Muscle of leg (tissue), 11 donors: ENCODE results near the gene CAND2. TPM values are rescaled to one million over a fixed set of nuclear protein-coding genes. Genes with fewer than 3 reads are reported as not detected.
A peak's percentile ranks its signal among the peaks of the same experiment; 100 is the strongest.

ENCODE experiments used
- DNase-seq: peaks from one replicate; pipeline ENCODE4 v3.0.0; 2013
- H3K27ac ChIP-seq: one replicate; pipeline ENCODE4 v1.5.1; 2013; ENCODE audit warnings: mild to moderate bottlenecking, low read length, control low read depth
- H3K27me3 ChIP-seq: one replicate; pipeline ENCODE4 v1.6.1; 2013; ENCODE audit warnings: low read length; ENCODE audit not compliant: control insufficient read depth, insufficient read depth
- H3K36me3 ChIP-seq: one replicate; pipeline ENCODE4 v1.6.1; 2013; ENCODE audit warnings: low read length; ENCODE audit not compliant: control insufficient read depth, insufficient read depth
- H3K4me1 ChIP-seq: one replicate; pipeline ENCODE4 v1.6.1; 2013; ENCODE audit warnings: low read length; ENCODE audit not compliant: control insufficient read depth, insufficient read depth
- H3K4me3 ChIP-seq: one replicate; pipeline ENCODE4 v1.5.1; 2013; ENCODE audit warnings: low read length, control low read depth
- H3K9me3 ChIP-seq: replicated peaks from 2 replicates; pipeline ENCODE4 v1.6.1; 2013; ENCODE audit warnings: low read depth, low read length; ENCODE audit not compliant: control insufficient read depth
- WGBS: methylation state at CpG from one replicate; pipeline ENCODE4 v1.1.5; 2013; ENCODE audit warnings: missing lambda C conversion rate; ENCODE audit not compliant: insufficient coverage; 5-methylcytosine and 5-hydroxymethylcytosine counted together
- polyA plus RNA-seq, 8 donors: library from polyadenylated mRNA; unstranded; fragments of 120-200 nt; gene quantifications; one replicate each; pipeline versions ENCODE4 v1.2.1 to v1.2.3, GENCODE V29; 2013; ENCODE audit warnings: inconsistent platforms in 1 of 8, low replicate concordance in 1 of 8; ENCODE audit not compliant: insufficient read length in 8 of 8, insufficient read depth in 1 of 8
- total RNA-seq: library from RNA; stranded (reverse); fragments of 120-200 nt; gene quantifications from one replicate; pipeline ENCODE4 v1.2.4, GENCODE V29; 2013

Gene CAND2
- total and polyA plus RNA-seq, 9 donors, result 27.2 to 46.4 (median 35.2) TPM

GRCh38 chr3:12810961-12811360 is 14.5 kb downstream of the CAND2 start:
- DNase-seq, result no peak
- Histone ChIP-seq H3K4me3 (no peak overlapping the region), H3K27me3 (no peaks in the 10 kb centered on the region), H3K4me1 (peaks cover 29% of the 10 kb centered on the region), H3K36me3 (peaks cover 69% of the 10 kb centered on the region), H3K27ac (peak overlapping the region; percentile 62), H3K9me3 (no peaks in the 10 kb centered on the region)
- WGBS, result no CpG with 5 or more reads among the region's 5 CpGs

DNA sequence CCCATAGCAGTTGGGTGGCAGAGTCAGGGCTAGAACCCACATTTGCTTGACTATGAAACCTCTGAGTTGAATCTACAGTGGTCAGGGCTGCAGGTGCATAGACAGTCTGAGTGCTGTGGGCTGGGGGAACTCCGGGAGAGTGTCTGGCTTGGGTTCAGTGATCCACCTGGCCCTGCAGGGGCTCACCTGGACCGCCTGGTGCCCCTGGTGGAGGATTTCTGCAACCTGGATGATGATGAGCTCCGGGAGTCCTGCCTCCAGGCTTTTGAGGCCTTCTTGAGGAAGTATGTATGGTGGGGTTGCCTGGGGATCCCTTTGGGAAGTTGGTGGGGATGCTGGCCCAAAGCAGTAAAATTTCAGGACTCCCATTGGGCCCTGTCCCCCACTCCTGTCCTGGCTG is 16.3 kb downstream of the CAND2 start:
- no peak overlapping the region for H3K4me3 ChIP-seq
- no peak overlapping the region for H3K27ac ChIP-seq
- H3K36me3 ChIP-seq, result peaks cover 69% of the 10 kb centered on the region
- WGBS, result 82% methylated on average over 3 of the region's 3 CpGs
- H3K27me3 ChIP-seq, result no peaks in the 10 kb centered on the region
- no peak for DNase-seq
- H3K9me3 ChIP-seq, result no peaks in the 10 kb centered on the region
- peaks cover 26% of the 10 kb centered on the region for H3K4me1 ChIP-seq

DNA sequence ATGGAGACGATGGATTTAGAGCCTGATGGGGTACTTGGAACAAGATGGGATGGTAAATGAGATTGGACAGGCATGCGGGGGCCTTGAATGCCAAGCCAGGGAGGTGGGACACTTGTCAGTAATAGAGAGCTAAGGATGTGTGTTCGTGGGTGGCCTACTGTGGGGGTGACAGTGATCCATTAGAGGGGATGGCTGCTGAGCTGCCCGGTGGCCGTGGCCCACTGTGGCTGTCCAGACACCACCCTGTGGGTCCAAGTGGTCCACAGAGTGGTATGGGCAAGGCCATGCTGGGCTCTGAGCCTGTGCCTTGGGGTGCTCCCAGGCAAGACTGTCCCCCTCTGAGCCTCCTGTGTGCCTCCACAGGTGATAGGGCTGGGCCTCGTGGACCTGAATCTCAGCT is 17.5 kb downstream of the CAND2 start:
- 84% methylated on average over 6 of the region's 6 CpGs for WGBS
- peaks cover 69% of the 10 kb centered on the region for H3K36me3 ChIP-seq
- DNase-seq, result no peak
- H3K9me3 ChIP-seq, result no peaks in the 10 kb centered on the region
- no peak overlapping the region for H3K27ac ChIP-seq
- peaks cover 19% of the 10 kb centered on the region for H3K4me1 ChIP-seq
- no peak overlapping the region for H3K4me3 ChIP-seq
- no peaks in the 10 kb centered on the region for H3K27me3 ChIP-seq

DNA sequence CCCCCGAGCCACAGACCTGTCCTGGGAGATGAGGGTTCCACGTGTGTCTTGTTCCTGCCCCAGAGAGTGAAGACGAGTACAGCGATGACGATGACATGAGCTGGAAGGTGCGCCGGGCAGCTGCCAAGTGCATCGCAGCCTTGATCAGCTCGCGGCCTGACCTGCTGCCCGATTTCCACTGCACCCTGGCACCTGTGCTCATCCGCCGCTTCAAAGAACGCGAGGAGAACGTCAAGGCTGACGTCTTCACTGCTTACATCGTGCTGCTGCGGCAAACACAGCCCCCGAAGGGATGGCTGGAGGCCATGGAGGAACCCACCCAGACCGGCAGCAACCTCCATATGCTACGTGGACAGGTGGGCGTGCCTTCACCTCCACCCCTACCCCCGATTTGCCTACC is 18.6 kb downstream of the CAND2 start:
- Histone ChIP-seq H3K36me3 (peaks cover 77% of the 10 kb centered on the region), H3K27ac (no peak overlapping the region), H3K4me1 (peaks cover 13% of the 10 kb centered on the region), H3K4me3 (no peak overlapping the region), H3K27me3 (no peaks in the 10 kb centered on the region), H3K9me3 (no peaks in the 10 kb centered on the region)
- 92% methylated on average over 19 of the region's 24 CpGs for WGBS
- DNase-seq, result no peak

DNA sequence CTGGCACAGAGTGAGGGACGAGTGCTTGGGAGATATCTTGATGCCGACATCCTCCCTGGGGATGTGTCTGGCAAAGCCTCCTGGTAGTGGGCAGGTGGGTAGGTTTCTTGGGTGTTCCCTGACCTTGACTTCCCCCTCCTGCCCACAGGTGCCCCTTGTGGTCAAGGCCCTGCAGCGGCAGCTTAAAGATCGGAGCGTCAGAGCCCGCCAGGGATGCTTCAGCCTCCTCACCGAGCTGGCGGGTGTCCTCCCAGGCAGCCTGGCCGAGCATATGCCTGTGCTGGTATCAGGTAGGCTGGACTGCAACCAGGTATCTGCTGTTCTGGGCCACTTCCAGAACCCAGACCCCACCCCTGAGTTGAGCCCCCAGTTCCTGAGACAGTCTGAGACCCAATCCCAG is 19.2 kb downstream of the CAND2 start:
- Histone ChIP-seq H3K27me3 (no peaks in the 10 kb centered on the region), H3K4me3 (no peak overlapping the region), H3K4me1 (peaks cover 8% of the 10 kb centered on the region), H3K27ac (no peak overlapping the region), H3K36me3 (peaks cover 83% of the 10 kb centered on the region), H3K9me3 (no peaks in the 10 kb centered on the region)
- DNase-seq, result no peak
- WGBS, result 80% methylated on average over 7 of the region's 9 CpGs

- peaks cover 2% of the 10 kb centered on the region for H3K4me1 ChIP-seq
- H3K27me3 ChIP-seq, result no peaks in the 10 kb centered on the region
- H3K36me3 ChIP-seq, result peaks cover 81% of the 10 kb centered on the region
- H3K9me3 ChIP-seq, result no peaks in the 10 kb centered on the region
- no peak for DNase-seq
- no peak overlapping the region for H3K27ac ChIP-seq
- WGBS, result 93% methylated on average over 34 of the region's 34 CpGs
- no peak overlapping the region for H3K4me3 ChIP-seq
These were observed 20.3 kb downstream of the CAND2 start for GRCh38 chr3:12816521-12817342.

DNA sequence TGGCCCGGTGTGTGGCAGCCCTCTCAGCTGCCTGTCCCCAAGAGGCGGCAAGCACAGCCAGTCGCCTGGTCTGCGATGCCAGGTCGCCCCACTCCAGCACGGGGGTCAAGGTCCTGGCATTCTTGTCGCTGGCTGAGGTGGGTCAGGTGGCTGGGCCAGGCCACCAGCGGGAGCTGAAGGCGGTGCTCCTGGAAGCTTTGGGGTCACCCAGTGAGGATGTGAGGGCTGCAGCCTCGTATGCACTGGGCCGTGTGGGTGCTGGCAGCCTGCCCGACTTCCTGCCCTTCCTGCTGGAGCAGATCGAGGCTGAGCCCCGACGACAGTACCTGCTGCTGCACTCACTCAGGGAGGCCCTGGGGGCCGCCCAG is 20.8 kb downstream of the CAND2 start:
- H3K36me3 ChIP-seq, result peaks cover 83% of the 10 kb centered on the region
- no peak overlapping the region for H3K27ac ChIP-seq
- H3K9me3 ChIP-seq, result no peaks in the 10 kb centered on the region
- 74% methylated on average over 16 of the region's 16 CpGs for WGBS
- no peak for DNase-seq
- H3K4me3 ChIP-seq, result no peak overlapping the region
- no peaks in the 10 kb centered on the region for H3K27me3 ChIP-seq
- H3K4me1 ChIP-seq, result peaks cover 2% of the 10 kb centered on the region

GRCh38 chr3:12818273-12818672 is 21.8 kb downstream of the CAND2 start:
- no peak for DNase-seq
- H3K27ac ChIP-seq, result no peak overlapping the region
- H3K27me3 ChIP-seq, result no peaks in the 10 kb centered on the region
- no peaks in the 10 kb centered on the region for H3K9me3 ChIP-seq
- H3K4me3 ChIP-seq, result no peak overlapping the region
- WGBS, result 74% methylated on average over 8 of the region's 8 CpGs
- H3K36me3 ChIP-seq, result peaks cover 81% of the 10 kb centered on the region
- peaks cover 2% of the 10 kb centered on the region for H3K4me1 ChIP-seq

- Histone ChIP-seq H3K27ac (no peak overlapping the region), H3K4me3 (no peak overlapping the region), H3K4me1 (peaks cover 2% of the 10 kb centered on the region), H3K9me3 (no peaks in the 10 kb centered on the region), H3K27me3 (no peaks in the 10 kb centered on the region), H3K36me3 (peaks cover 76% of the 10 kb centered on the region)
- 47% methylated on average over 2 of the region's 5 CpGs for WGBS
- no peak for DNase-seq
These were observed 22.3 kb downstream of the CAND2 start for GRCh38 chr3:12818773-12819172.

- Histone ChIP-seq H3K27me3 (no peaks in the 10 kb centered on the region), H3K36me3 (peaks cover 68% of the 10 kb centered on the region), H3K9me3 (no peaks in the 10 kb centered on the region), H3K4me3 (no peak overlapping the region), H3K27ac (no peak overlapping the region), H3K4me1 (no peaks in the 10 kb centered on the region)
- 49% methylated on average over 6 of the region's 8 CpGs for WGBS
- DNase-seq, result no peak
These were observed 26.4 kb downstream of the CAND2 start for GRCh38 chr3:12822725-12823373.
